ENCODE measurements around the gene ITGA8.

- TF ChIP-seq POLR2A (IDR thresholded peaks at IDR 0.05) (no peak), CTCF (IDR thresholded peaks at IDR 0.05) (no peak)
Observed at GRCh38 chr10:15591431-15591830, 128.3 kb downstream of the ITGA8 start.

All from ovary (tissue), 3 donors.